HG03342 (cell line): ENCODE measurements around the gene CCDC6.
"Not testable (repeated sequence)": the region's sequence is repeated elsewhere in the genome, so short reads cannot be mapped to it uniquely, and the experiment has no call there.

Experiments used
- ATAC-seq: cut with Tn5 transposase; IDR thresholded peaks from one replicate; pipeline ENCODE4 v1.9.1; 2021; ENCODE audit warnings: mild to moderate bottlenecking, moderate library complexity; ENCODE audit not compliant: unreplicated experiment

Gene CCDC6

GRCh38 chr10:59773088-59773487, 133.3 kb downstream of the CCDC6 start:
- ATAC-seq, result no peak

- ATAC-seq, result no peak
Observed at GRCh38 chr10:59771162-59771807, 135.1 kb downstream of the CCDC6 start.

- no peak for ATAC-seq
Observed at GRCh38 chr10:59770689-59771088, 135.7 kb downstream of the CCDC6 start.

GRCh38 chr10:59762505-59762904, 143.9 kb downstream of the CCDC6 start:
- ATAC-seq, result no peak

GRCh38 chr10:59757966-59758365, 148.4 kb downstream of the CCDC6 start:
- no peak for ATAC-seq

- ATAC-seq, result no peak
Observed at GRCh38 chr10:59754951-59755350, 151.4 kb downstream of the CCDC6 start.

GRCh38 chr10:59753267-59753666, 153.1 kb downstream of the CCDC6 start, which contains the start of gene MRLN:
TSS of gene MRLN (minus strand) at chr10:59753455.
- no peak for ATAC-seq

GRCh38 chr10:59752278-59752940, 153.9 kb downstream of the CCDC6 start:
- ATAC-seq, result no peak

- ATAC-seq, result no peak
Observed at GRCh38 chr10:59750155-59750945, 156.0 kb downstream of the CCDC6 start.

- ATAC-seq, result no peak
Observed at GRCh38 chr10:59748834-59749233, 157.5 kb downstream of the CCDC6 start.

- ATAC-seq, result no peak
Observed at GRCh38 chr10:59745163-59745650, 161.1 kb downstream of the CCDC6 start.

- not testable (repeated sequence) for ATAC-seq
Observed at GRCh38 chr10:59744762-59745161, 161.6 kb downstream of the CCDC6 start.

GRCh38 chr10:59744156-59744555, 162.2 kb downstream of the CCDC6 start:
- ATAC-seq, result not testable (repeated sequence)

- no peak for ATAC-seq
Observed at GRCh38 chr10:59741583-59741982, 164.8 kb downstream of the CCDC6 start.

- no peak for ATAC-seq
Observed at GRCh38 chr10:59741048-59741447, 165.3 kb downstream of the CCDC6 start.
